Measurements from ENCODE around the gene CPNE2. TPM values are rescaled to one million over a fixed set of nuclear protein-coding genes. Genes with fewer than 3 reads are reported as not detected.

CPNE2 gene
- total RNA-seq, 3 donors from 2014 or later: 48.7 to 77.0 (median 52.5) TPM

DNA sequence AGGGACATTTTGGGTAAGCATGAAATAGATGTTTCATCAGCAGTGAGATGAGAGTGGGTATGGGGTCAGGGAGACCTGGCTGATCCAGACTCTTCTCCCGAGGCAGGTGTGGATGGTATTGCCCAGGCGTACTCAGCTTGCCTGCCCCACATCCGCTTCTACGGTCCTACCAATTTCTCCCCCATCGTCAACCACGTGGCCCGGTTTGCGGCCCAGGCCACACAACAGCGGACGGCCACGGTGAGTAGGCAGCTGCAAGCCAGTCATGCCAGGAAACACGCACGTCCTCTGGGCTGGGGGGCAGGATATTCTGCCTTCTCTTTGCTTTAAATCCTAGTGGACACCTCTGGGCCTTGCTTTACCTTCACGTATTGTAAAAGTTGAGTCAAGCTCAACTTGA lies 44.7 kb downstream of the CPNE2 start:
- H3K4me1 ChIP-seq (ENCODE audit: low read depth): peaks cover 42% of the 10 kb centered on the region
- TF ChIP-seq, protein P1, sequence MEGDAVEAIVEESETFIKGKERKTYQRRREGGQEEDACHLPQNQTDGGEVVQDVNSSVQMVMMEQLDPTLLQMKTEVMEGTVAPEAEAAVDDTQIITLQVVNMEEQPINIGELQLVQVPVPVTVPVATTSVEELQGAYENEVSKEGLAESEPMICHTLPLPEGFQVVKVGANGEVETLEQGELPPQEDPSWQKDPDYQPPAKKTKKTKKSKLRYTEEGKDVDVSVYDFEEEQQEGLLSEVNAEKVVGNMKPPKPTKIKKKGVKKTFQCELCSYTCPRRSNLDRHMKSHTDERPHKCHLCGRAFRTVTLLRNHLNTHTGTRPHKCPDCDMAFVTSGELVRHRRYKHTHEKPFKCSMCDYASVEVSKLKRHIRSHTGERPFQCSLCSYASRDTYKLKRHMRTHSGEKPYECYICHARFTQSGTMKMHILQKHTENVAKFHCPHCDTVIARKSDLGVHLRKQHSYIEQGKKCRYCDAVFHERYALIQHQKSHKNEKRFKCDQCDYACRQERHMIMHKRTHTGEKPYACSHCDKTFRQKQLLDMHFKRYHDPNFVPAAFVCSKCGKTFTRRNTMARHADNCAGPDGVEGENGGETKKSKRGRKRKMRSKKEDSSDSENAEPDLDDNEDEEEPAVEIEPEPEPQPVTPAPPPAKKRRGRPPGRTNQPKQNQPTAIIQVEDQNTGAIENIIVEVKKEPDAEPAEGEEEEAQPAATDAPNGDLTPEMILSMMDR (IDR thresholded peaks at IDR 0.05): no peak
- intact Hi-C loops (cut with DNase I, micrococcal nuclease): no loop called here
- no peaks in the 10 kb centered on the region for H3K9me3 ChIP-seq
- no peak overlapping the region for H3K4me3 ChIP-seq
- ATAC-seq (no peak), DNase-seq (peak in 2 of 3 donors; percentile 31 to 50)
- no peaks in the 10 kb centered on the region for H3K36me3 ChIP-seq (ENCODE audit: low read depth)

DNA sequence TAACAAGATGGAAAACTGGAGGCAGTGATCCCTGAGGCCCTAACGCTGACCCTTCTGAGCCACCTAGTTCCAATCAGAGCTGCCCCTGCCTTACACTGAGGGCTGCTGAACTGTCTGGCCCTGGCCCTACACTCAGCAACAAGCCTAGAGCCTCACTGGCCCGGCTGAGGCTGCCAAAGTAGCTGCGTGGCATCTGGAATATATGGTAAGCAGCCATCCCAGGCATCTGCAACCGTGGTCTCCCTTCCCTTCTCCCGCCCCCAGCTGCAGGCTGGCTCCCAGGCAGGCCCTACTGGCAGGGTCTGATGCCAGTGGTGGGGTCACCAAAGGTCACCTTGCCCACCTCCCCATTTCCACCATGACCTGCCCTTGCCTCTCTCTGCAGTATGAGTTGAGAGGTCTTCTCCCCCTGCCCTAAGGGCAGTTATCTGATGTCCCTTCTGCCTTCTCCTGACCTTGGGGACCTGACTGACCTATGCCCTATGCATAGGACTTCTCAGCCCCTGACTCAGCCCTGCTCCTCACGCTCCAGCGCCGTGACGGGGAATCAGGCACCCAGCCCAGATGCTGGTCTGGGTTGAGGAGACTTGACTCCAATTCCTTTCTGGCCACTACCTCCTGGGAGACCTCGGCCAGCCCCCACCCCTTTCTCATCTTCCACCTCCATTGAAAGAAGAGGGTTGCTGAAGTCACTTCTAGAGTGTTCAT lies 45.3 kb downstream of the CPNE2 start:
- Histone ChIP-seq H3K9me3 (no peaks in the 10 kb centered on the region), H3K4me3 (no peak overlapping the region), H3K36me3 (ENCODE audit: low read depth) (no peaks in the 10 kb centered on the region), H3K4me1 (ENCODE audit: low read depth) (peaks cover 36% of the 10 kb centered on the region)
- intact Hi-C loops (cut with DNase I, micrococcal nuclease): no loop called here
- TF ChIP-seq, protein P1 (IDR thresholded peaks at IDR 0.05): no peak
- DNase-seq (peak in 2 of 3 donors; percentile 24 to 42), ATAC-seq (no peak)

DNA sequence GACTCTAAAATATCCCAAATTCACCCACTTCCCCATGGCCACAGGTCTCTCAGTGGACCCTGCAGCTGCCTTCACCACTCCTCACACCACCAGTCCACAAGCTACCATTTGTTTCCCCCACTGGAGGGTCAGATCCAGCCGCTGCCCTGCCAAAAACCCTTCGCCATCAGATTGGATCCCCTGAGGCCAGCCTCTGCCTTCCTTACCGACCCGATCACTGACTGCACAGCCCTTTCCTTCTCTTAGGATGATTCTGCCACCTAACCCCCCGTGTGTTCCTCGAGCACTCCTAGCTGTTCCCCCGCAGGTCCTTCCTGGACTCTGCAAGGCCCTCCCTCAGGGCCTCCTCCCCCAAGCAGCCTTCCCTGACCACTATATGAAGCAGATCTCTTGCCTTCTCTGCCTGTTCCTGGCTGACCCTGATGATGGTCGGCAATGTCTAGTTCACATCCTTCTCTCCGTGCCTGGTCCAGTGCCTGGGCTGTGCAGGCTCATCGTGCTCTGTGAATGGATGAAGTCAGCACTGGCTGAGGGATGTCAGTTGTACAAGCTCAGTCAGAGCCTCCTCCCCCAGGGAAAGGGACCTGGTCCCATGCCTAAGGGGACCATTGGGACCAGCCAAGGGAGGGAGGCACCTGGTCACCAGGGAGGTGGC lies 46.0 kb downstream of the CPNE2 start:
- ATAC-seq: no peak
- Histone ChIP-seq H3K9me3 (no peaks in the 10 kb centered on the region), H3K4me1 (ENCODE audit: low read depth) (peaks cover 35% of the 10 kb centered on the region), H3K4me3 (no peak overlapping the region), H3K36me3 (ENCODE audit: low read depth) (no peaks in the 10 kb centered on the region)
- intact Hi-C loops (cut with DNase I, micrococcal nuclease): no loop called here
- peak in 1 of 3 donors; percentile 19 for DNase-seq
- TF ChIP-seq, protein P1 (IDR thresholded peaks at IDR 0.05): no peak

DNA sequence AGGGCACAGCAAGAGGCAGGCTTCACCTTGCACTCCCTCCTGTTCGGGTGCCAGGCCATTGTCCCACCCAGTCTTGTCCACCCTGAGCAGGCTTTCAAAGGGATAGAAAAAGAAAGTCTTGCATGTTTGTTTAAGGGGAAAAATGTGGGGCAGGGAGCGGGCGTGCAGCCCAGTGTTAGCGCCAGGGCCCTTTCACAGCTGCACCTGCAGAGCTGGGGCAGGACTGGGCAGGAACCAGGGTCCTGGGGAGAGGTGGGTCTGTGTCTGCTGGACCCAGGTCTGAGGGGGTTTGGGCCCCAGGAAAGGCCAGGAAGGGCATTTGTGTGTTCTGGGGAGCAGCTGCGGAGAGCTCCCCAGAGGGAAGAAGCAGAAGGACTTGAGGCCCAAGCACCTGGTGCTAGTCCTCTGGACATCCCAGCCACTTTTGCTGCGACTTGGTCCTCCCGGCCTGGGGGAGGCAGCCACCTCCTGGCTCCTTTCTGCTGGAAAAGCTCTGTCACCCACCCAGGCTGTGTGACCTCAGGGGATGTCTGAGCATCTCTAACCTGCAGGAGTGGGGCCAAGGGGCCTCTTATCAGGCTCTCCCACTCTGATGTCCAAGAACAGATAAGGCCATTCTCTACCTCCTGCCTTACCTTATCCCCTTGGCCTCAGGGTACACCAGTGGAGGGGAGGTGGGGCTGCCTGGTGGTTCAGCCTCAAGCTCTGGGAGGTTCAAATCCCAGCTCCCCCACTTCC lies 48.7 kb downstream of the CPNE2 start:
- Histone ChIP-seq H3K36me3 (ENCODE audit: low read depth) (no peaks in the 10 kb centered on the region), H3K9me3 (no peaks in the 10 kb centered on the region), H3K4me1 (ENCODE audit: low read depth) (peaks cover 27% of the 10 kb centered on the region), H3K4me3 (no peak overlapping the region)
- TF ChIP-seq, protein P1 (IDR thresholded peaks at IDR 0.05): no peak
- no peak for DNase-seq
- ATAC-seq: peak; percentile 21
- intact Hi-C loops (cut with DNase I, micrococcal nuclease): no loop called here

DNA sequence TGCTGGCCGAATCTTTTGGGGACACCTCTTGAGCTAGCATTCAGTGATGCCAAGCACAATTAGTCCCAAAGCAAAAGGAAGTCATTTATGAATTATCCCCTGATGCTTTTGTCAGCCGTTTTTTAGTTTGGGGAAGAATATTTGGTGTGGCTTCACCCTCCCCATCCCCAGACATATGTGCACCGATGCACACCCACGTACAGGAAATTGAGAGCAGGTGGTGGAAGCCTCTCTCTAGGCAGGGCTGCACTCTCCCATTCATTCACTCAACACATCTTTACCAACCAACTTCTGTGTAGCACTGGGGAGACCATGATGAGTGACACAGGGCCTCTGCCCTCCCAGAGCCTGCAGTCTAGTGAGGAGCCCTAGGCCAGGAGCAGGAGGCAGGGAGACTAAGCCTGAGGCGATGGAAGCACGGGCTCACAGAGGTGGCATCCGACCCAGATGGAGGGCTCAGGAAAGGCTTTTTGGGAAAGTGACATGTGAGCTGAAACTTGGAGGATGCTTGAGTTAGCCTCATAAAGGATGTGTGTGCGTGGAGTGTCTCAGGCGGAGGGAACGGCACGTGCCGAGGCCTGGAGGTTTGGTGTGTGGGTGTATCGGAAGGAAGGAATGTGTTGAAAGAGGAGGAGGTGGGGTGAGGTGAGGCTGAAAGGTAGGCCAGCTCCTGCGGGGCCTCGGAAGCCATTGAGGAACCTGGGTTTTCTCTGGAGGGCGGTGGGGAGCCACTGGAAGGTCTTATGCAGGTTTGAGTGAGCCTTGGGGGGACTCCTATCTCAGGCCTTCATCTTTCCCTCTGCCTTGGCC lies 49.6 kb downstream of the CPNE2 start:
- Histone ChIP-seq H3K4me3 (no peak overlapping the region), H3K4me1 (ENCODE audit: low read depth) (peaks cover 27% of the 10 kb centered on the region), H3K9me3 (no peaks in the 10 kb centered on the region), H3K36me3 (ENCODE audit: low read depth) (no peaks in the 10 kb centered on the region)
- no peak for DNase-seq
- ATAC-seq: no peak
- intact Hi-C loops (cut with DNase I, micrococcal nuclease): no loop called here
- TF ChIP-seq, protein P1 (IDR thresholded peaks at IDR 0.05): no peak
